ENCODE measurements around the gene CNTN5.

CNTN5 gene

GRCh38 chr11:99229544-99229943 lies 208.8 kb downstream of the CNTN5 start:
- no peaks in the 10 kb centered on the region for H3K27me3 ChIP-seq (ENCODE audit: insufficient read depth, low read length)
- no peak overlapping the region for H3K9ac ChIP-seq (ENCODE audit: low read depth, low read length)
- H3K9me3 ChIP-seq (ENCODE audit: insufficient read depth, low read depth, low read length), result no peaks in the 10 kb centered on the region
- H3K4me3 ChIP-seq (ENCODE audit: low read length), result no peak overlapping the region
- no peaks in the 10 kb centered on the region for H3K4me1 ChIP-seq (ENCODE audit: insufficient read depth, low read length)
- no peak overlapping the region for H3K27ac ChIP-seq (ENCODE audit: low read depth, low read length)
- no peaks in the 10 kb centered on the region for H3K36me3 ChIP-seq (ENCODE audit: insufficient read depth, low read length)
- WGBS, result 98% methylated on average over 2 of the region's 2 CpGs

DNA sequence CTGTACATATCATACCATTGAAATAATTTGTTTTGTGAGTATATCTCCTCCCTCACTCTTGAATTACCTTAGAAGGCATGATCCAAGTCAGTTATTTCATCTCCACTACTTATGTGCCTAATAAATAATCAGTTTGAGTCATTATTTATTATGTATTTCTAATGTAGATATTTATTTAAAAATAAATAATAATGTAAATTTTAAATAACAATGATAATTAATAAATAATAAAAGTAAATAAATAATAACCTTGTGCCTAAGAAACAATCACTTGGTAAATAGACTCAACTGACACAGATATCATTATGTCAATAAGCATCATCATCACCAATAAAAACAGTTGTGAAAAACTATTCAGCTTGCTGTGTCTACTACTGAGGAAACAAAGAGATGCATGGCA lies 213.8 kb downstream of the CNTN5 start:
- no peaks in the 10 kb centered on the region for H3K4me1 ChIP-seq (ENCODE audit: insufficient read depth, low read length)
- H3K4me3 ChIP-seq (ENCODE audit: low read length), result no peak overlapping the region
- no peaks in the 10 kb centered on the region for H3K36me3 ChIP-seq (ENCODE audit: insufficient read depth, low read length)
- no peak overlapping the region for H3K9ac ChIP-seq (ENCODE audit: low read depth, low read length)
- no peaks in the 10 kb centered on the region for H3K9me3 ChIP-seq (ENCODE audit: insufficient read depth, low read depth, low read length)
- H3K27ac ChIP-seq (ENCODE audit: low read depth, low read length), result no peak overlapping the region
- H3K27me3 ChIP-seq (ENCODE audit: insufficient read depth, low read length), result no peaks in the 10 kb centered on the region

DNA sequence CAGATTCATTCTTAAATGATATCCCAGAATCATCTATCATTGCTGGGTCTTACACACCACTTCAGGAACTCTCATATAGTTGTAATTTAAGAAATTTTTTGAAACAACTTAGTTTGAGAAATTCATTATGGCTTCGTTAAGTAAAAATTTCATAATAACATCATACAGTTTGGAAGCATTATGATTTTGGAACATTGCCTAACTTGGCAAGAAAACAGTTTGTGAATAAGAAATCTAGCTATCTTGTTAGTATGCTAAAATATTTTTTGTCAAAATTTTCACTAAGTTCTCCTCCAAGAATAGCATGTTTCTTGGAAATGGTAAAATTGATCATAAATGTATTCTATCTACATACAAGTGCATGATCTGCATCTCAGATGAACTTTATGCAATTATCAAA lies 217.7 kb downstream of the CNTN5 start:
- no peaks in the 10 kb centered on the region for H3K9me3 ChIP-seq (ENCODE audit: insufficient read depth, low read depth, low read length)
- WGBS, result no CpG with 5 or more reads among the region's 1 CpG
- no peaks in the 10 kb centered on the region for H3K36me3 ChIP-seq (ENCODE audit: insufficient read depth, low read length)
- H3K27me3 ChIP-seq (ENCODE audit: insufficient read depth, low read length), result no peaks in the 10 kb centered on the region
- H3K4me1 ChIP-seq (ENCODE audit: insufficient read depth, low read length), result no peaks in the 10 kb centered on the region
- H3K27ac ChIP-seq (ENCODE audit: low read depth, low read length), result no peak overlapping the region
- H3K4me3 ChIP-seq (ENCODE audit: low read length), result no peak overlapping the region
- H3K9ac ChIP-seq (ENCODE audit: low read depth, low read length), result no peak overlapping the region

GRCh38 chr11:99240192-99241030 lies 219.7 kb downstream of the CNTN5 start:
- Histone ChIP-seq H3K9ac (ENCODE audit: low read depth, low read length) (no peak overlapping the region), H3K36me3 (ENCODE audit: insufficient read depth, low read length) (no peaks in the 10 kb centered on the region), H3K9me3 (ENCODE audit: insufficient read depth, low read depth, low read length) (no peaks in the 10 kb centered on the region), H3K27ac (ENCODE audit: low read depth, low read length) (no peak overlapping the region), H3K27me3 (ENCODE audit: insufficient read depth, low read length) (no peaks in the 10 kb centered on the region), H3K4me3 (ENCODE audit: low read length) (no peak overlapping the region), H3K4me1 (ENCODE audit: insufficient read depth, low read length) (no peaks in the 10 kb centered on the region)
- 94% methylated on average over 7 of the region's 8 CpGs for WGBS

GRCh38 chr11:99241066-99241465 lies 220.3 kb downstream of the CNTN5 start:
- Histone ChIP-seq H3K27ac (ENCODE audit: low read depth, low read length) (no peak overlapping the region), H3K27me3 (ENCODE audit: insufficient read depth, low read length) (no peaks in the 10 kb centered on the region), H3K9ac (ENCODE audit: low read depth, low read length) (no peak overlapping the region), H3K36me3 (ENCODE audit: insufficient read depth, low read length) (no peaks in the 10 kb centered on the region), H3K9me3 (ENCODE audit: insufficient read depth, low read depth, low read length) (no peaks in the 10 kb centered on the region), H3K4me3 (ENCODE audit: low read length) (no peak overlapping the region), H3K4me1 (ENCODE audit: insufficient read depth, low read length) (no peaks in the 10 kb centered on the region)
- 100% methylated on average over 1 of the region's 2 CpGs for WGBS

- H3K27ac ChIP-seq (ENCODE audit: low read depth, low read length), result no peak overlapping the region
- 94% methylated on average over 3 of the region's 3 CpGs for WGBS
- H3K27me3 ChIP-seq (ENCODE audit: insufficient read depth, low read length), result no peaks in the 10 kb centered on the region
- H3K4me3 ChIP-seq (ENCODE audit: low read length), result no peak overlapping the region
- H3K36me3 ChIP-seq (ENCODE audit: insufficient read depth, low read length), result no peaks in the 10 kb centered on the region
- no peaks in the 10 kb centered on the region for H3K9me3 ChIP-seq (ENCODE audit: insufficient read depth, low read depth, low read length)
- H3K4me1 ChIP-seq (ENCODE audit: insufficient read depth, low read length), result no peaks in the 10 kb centered on the region
- no peak overlapping the region for H3K9ac ChIP-seq (ENCODE audit: low read depth, low read length)
Measured at GRCh38 chr11:99244613-99245012, 223.9 kb downstream of the CNTN5 start.

DNA sequence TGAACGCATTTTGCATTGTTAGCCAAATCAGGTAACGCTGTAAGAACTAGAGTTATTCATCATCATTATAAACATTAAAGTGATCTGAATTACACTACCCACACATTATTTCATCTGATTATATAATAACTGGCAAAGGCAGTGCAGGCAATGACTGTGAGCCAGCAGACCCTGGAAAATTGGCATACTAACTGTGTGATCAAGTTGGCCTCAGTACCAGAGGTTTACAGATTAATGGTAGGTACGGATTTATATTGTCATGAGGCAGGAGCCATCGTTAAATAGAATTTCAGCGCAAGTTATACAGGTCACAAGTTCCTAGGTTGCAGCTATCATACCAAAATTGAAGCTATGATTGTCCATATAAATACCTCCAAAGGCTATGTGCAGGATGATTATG lies 225.4 kb downstream of the CNTN5 start:
- no peak overlapping the region for H3K9ac ChIP-seq (ENCODE audit: low read depth, low read length)
- H3K4me1 ChIP-seq (ENCODE audit: insufficient read depth, low read length), result no peaks in the 10 kb centered on the region
- no peaks in the 10 kb centered on the region for H3K9me3 ChIP-seq (ENCODE audit: insufficient read depth, low read depth, low read length)
- no peak overlapping the region for H3K27ac ChIP-seq (ENCODE audit: low read depth, low read length)
- WGBS, result 100% methylated on average over 5 of the region's 5 CpGs
- no peak overlapping the region for H3K4me3 ChIP-seq (ENCODE audit: low read length)
- H3K36me3 ChIP-seq (ENCODE audit: insufficient read depth, low read length), result no peaks in the 10 kb centered on the region
- H3K27me3 ChIP-seq (ENCODE audit: insufficient read depth, low read length), result no peaks in the 10 kb centered on the region

- Histone ChIP-seq H3K27ac (ENCODE audit: low read depth, low read length) (no peak overlapping the region), H3K27me3 (ENCODE audit: insufficient read depth, low read length) (no peaks in the 10 kb centered on the region), H3K4me3 (ENCODE audit: low read length) (no peak overlapping the region), H3K36me3 (ENCODE audit: insufficient read depth, low read length) (no peaks in the 10 kb centered on the region), H3K9ac (ENCODE audit: low read depth, low read length) (no peak overlapping the region), H3K9me3 (ENCODE audit: insufficient read depth, low read depth, low read length) (no peaks in the 10 kb centered on the region), H3K4me1 (ENCODE audit: insufficient read depth, low read length) (no peaks in the 10 kb centered on the region)
- 88% methylated on average over 1 of the region's 1 CpG for WGBS
Measured at GRCh38 chr11:99256614-99257013, 235.9 kb downstream of the CNTN5 start.

- WGBS, result 91% methylated on average over 1 of the region's 1 CpG
- H3K27me3 ChIP-seq (ENCODE audit: insufficient read depth, low read length), result no peaks in the 10 kb centered on the region
- H3K9me3 ChIP-seq (ENCODE audit: insufficient read depth, low read depth, low read length), result no peaks in the 10 kb centered on the region
- no peak overlapping the region for H3K9ac ChIP-seq (ENCODE audit: low read depth, low read length)
- H3K27ac ChIP-seq (ENCODE audit: low read depth, low read length), result no peak overlapping the region
- H3K4me3 ChIP-seq (ENCODE audit: low read length), result no peak overlapping the region
- H3K36me3 ChIP-seq (ENCODE audit: insufficient read depth, low read length), result no peaks in the 10 kb centered on the region
- no peaks in the 10 kb centered on the region for H3K4me1 ChIP-seq (ENCODE audit: insufficient read depth, low read length)
Measured at GRCh38 chr11:99257131-99257530, 236.4 kb downstream of the CNTN5 start.

DNA sequence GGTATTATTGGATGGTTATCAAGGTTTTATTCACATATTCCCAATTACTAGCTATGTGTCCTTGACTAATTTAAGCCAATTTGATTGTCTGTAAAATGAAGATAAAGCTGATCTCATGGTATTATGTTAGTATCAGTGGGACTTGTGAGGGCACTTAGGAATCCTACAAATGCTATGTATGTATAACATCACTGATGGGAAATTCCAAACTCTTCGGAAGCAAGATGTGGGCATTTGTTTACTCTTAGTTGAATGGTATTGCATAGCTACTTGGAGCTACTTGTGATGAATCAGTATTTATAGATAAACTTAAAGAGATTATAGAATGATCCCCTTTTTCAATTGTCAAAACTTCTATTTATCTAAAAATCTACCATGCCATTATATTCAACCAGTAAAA lies 239.9 kb downstream of the CNTN5 start:
- WGBS, result 75% methylated on average over 1 of the region's 1 CpG
- Histone ChIP-seq H3K36me3 (ENCODE audit: insufficient read depth, low read length) (no peaks in the 10 kb centered on the region), H3K9me3 (ENCODE audit: insufficient read depth, low read depth, low read length) (no peaks in the 10 kb centered on the region), H3K4me1 (ENCODE audit: insufficient read depth, low read length) (no peaks in the 10 kb centered on the region), H3K9ac (ENCODE audit: low read depth, low read length) (no peak overlapping the region), H3K27me3 (ENCODE audit: insufficient read depth, low read length) (no peaks in the 10 kb centered on the region), H3K4me3 (ENCODE audit: low read length) (no peak overlapping the region), H3K27ac (ENCODE audit: low read depth, low read length) (no peak overlapping the region; the same call in 1 of the 2 replicates)

DNA sequence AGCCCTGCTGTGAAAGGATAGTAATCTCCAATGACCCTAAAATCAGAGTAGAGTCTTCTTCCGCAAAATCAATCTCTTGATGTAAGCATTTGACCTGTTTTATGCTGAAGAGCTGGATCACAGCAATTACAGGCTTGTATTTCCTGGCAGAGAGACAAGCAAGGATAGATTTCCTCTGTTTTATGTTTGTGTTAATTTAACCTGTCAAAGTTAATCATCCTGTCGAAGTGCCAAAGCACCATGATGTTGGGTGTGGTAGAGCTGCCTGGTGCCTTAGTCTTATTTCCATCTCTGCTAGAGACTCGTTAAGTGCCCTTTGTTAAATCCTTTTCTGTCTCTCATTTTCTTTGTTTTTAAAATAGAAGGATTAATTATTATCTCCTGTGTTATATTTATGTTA lies 248.1 kb downstream of the CNTN5 start:
- Histone ChIP-seq H3K36me3 (ENCODE audit: insufficient read depth, low read length) (no peaks in the 10 kb centered on the region), H3K27me3 (ENCODE audit: insufficient read depth, low read length) (no peaks in the 10 kb centered on the region), H3K27ac (ENCODE audit: low read depth, low read length) (no peak overlapping the region), H3K4me1 (ENCODE audit: insufficient read depth, low read length) (peaks cover 13% of the 10 kb centered on the region), H3K4me3 (ENCODE audit: low read length) (no peak overlapping the region), H3K9me3 (ENCODE audit: insufficient read depth, low read depth, low read length) (no peaks in the 10 kb centered on the region), H3K9ac (ENCODE audit: low read depth, low read length) (no peak overlapping the region)
- 85% methylated on average over 2 of the region's 3 CpGs for WGBS

DNA sequence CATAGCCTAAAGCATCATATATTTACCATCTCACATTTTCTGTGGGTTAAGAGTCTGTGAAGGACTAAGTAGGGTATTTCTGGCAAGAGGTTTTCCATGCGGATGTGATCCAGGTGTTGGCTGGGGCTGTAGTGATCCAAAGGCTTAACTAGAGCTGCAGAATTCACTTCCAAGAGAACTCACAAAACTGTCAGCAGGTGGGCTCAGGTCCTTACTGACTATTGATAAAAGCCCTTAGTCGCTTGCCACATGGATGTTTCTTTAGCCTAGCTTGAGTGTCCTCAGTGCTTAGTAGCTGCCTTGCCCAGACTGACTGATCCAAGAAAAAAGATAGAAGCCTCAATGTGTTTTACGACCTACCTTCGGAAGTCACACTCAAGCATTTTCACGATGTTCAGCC lies 250.8 kb downstream of the CNTN5 start:
- 71% methylated on average over 5 of the region's 5 CpGs for whole genome bisulfite sequencing
- no peak overlapping the region for H3K4me3 ChIP-seq (ENCODE audit: low read length)
- H3K27me3 ChIP-seq (ENCODE audit: insufficient read depth, low read length), result no peaks in the 10 kb centered on the region
- peaks cover 13% of the 10 kb centered on the region for H3K4me1 ChIP-seq (ENCODE audit: insufficient read depth, low read length)
- H3K9me3 ChIP-seq (ENCODE audit: insufficient read depth, low read depth, low read length), result no peaks in the 10 kb centered on the region
- H3K27ac ChIP-seq (ENCODE audit: low read depth, low read length), result no peak overlapping the region
- no peaks in the 10 kb centered on the region for H3K36me3 ChIP-seq (ENCODE audit: insufficient read depth, low read length)
- no peak overlapping the region for H3K9ac ChIP-seq (ENCODE audit: low read depth, low read length)
